HEK293 (cell line): ENCODE measurements around the gene GREM2.

Experiments used
- ZNF274 ChIP-seq, 2 experiments: fragments of 200-500 bp in 1 of 2; fragments of 450-650 bp in 1 of 2; sonication (Bioruptor generic) in 1 of 2; formaldehyde crosslinking in 1 of 2; IDR thresholded peaks; 2 replicates each; pipeline versions ENCODE4 v1.5.1 to v1.6.1; 2014 to 2016; ENCODE audit warnings: borderline replicate concordance in 1 of 2, inconsistent platforms in 1 of 2, low read length in 1 of 2, missing biosample characterization in 1 of 2, missing genetic modification characterization in 1 of 2
- ZNF530 ChIP-seq: fragments of 450-650 bp; formaldehyde crosslinking; IDR thresholded peaks from 2 replicates; pipeline ENCODE4 v1.5.1; 2016; ENCODE audit warnings: low read depth, missing biosample characterization, missing genetic modification characterization
- TF ChIP-seq, protein P1 (sequence below): fragments of 450-650 bp; formaldehyde crosslinking; IDR thresholded peaks from 2 replicates; pipeline ENCODE4 v1.5.1; 2016; ENCODE audit warnings: missing biosample characterization, missing genetic modification characterization

DNA sequence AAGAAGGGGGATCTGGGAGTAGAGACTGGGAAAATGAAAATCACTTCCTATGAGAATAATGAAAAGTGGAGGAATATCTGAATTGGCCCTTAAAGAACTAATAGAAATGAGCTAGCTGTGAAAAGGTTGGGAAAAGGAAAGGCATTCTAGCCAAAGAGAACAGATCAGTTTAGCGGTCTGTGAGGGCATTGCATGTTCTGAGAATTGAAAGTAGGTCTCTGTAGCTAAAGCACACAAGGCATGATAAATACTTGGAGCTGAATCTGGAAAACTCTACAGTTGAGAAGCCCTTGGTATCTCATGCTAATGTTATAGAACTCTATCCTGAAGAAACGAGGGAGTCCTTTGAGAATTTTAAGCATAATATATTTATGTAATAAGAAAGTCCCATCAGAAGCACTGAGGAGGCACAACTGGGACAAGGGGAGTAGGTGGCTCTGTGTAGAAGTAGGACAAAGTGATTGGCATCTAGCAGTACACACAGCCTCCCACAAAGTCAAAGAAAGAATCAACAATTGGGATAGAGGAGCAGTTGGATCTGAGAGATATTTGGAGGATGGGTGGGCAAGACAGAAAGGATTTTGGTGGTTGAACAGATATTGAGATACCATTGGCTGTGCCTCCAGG is 78.7 kb downstream of the GREM2 start:
- TF ChIP-seq ZNF274 (IDR thresholded peaks at IDR 0.05; ENCODE audit: low read length) = no peak
- TF ChIP-seq ZNF274 (tag by site-specific recombination; IDR thresholded peaks at IDR 0.05; ENCODE audit: borderline replicate concordance) = no peak
- TF ChIP-seq ZNF530 (tag by site-specific recombination) = no peak
- TF ChIP-seq, protein P1, sequence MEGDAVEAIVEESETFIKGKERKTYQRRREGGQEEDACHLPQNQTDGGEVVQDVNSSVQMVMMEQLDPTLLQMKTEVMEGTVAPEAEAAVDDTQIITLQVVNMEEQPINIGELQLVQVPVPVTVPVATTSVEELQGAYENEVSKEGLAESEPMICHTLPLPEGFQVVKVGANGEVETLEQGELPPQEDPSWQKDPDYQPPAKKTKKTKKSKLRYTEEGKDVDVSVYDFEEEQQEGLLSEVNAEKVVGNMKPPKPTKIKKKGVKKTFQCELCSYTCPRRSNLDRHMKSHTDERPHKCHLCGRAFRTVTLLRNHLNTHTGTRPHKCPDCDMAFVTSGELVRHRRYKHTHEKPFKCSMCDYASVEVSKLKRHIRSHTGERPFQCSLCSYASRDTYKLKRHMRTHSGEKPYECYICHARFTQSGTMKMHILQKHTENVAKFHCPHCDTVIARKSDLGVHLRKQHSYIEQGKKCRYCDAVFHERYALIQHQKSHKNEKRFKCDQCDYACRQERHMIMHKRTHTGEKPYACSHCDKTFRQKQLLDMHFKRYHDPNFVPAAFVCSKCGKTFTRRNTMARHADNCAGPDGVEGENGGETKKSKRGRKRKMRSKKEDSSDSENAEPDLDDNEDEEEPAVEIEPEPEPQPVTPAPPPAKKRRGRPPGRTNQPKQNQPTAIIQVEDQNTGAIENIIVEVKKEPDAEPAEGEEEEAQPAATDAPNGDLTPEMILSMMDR (tag by site-specific recombination) = no peak
